SJCRH30 (cell line): Measurements from ENCODE around the gene TLR7. TPM values are rescaled to one million over a fixed set of nuclear protein-coding genes. Genes with fewer than 3 reads are reported as not detected.

Experiments
- DNase-seq, 2 experiments: peaks; one replicate each; pipeline ENCODE4 v3.0.0-alpha.2; 2015 to 2020
- H3K27ac ChIP-seq: fragments of 250-450 bp; sonication (Bioruptor Pico); 2 replicates; pipeline ENCODE4 v1.5.1; 2020; ENCODE audit warnings: mild to moderate bottlenecking, moderate library complexity
- H3K27me3 ChIP-seq: fragments of 250-450 bp; sonication (Bioruptor Pico); 2 replicates; pipeline ENCODE4 v1.5.1; 2020; ENCODE audit warnings: mild to moderate bottlenecking, moderate library complexity
- H3K36me3 ChIP-seq: fragments of 250-450 bp; sonication (Bioruptor Pico); 2 replicates; pipeline ENCODE4 v1.5.1; 2020; ENCODE audit warnings: mild to moderate bottlenecking, moderate library complexity
- H3K4me1 ChIP-seq: fragments of 250-450 bp; sonication (Bioruptor Pico); 2 replicates; pipeline ENCODE4 v1.5.1; 2020; ENCODE audit warnings: mild to moderate bottlenecking, moderate library complexity
- H3K4me3 ChIP-seq: fragments of 250-450 bp; sonication (Bioruptor Pico); 2 replicates; pipeline ENCODE4 v1.5.1; 2020; ENCODE audit warnings: mild to moderate bottlenecking, moderate library complexity
- H3K9me3 ChIP-seq: fragments of 250-450 bp; sonication (Bioruptor Pico); replicated peaks from 2 replicates; pipeline ENCODE4 v1.5.1; 2020; ENCODE audit warnings: mild to moderate bottlenecking, moderate library complexity
- total RNA-seq: library from RNA; depleted of rRNA; stranded (reverse); fragments of >200 nt; shearing (Covaris generic); gene quantifications from 2 replicates; pipeline ENCODE4 v1.2.3, GENCODE V29; 2014; rRNA removed

Gene TLR7
- total RNA-seq, 1 experiment from 2014 or later: not detected

- H3K4me1 ChIP-seq: no peaks in the 10 kb centered on the region
- no peaks in the 10 kb centered on the region for H3K36me3 ChIP-seq
- no peak overlapping the region for H3K4me3 ChIP-seq
- no peaks in the 10 kb centered on the region for H3K27me3 ChIP-seq
- no peak overlapping the region for H3K27ac ChIP-seq
- DNase-seq: no peak
- peaks cover 7% of the 10 kb centered on the region; the same call in 1 of the 2 replicates for H3K9me3 ChIP-seq
Measured at GRCh38 chrX:12932244-12932643, 65.4 kb downstream of the TLR7 start.

GRCh38 chrX:12934850-12935249 lies 68.0 kb downstream of the TLR7 start:
- Histone ChIP-seq H3K4me1 (no peaks in the 10 kb centered on the region), H3K27me3 (no peaks in the 10 kb centered on the region), H3K36me3 (no peaks in the 10 kb centered on the region), H3K9me3 (peaks cover 8% of the 10 kb centered on the region; the same call in 1 of the 2 replicates), H3K4me3 (no peak overlapping the region), H3K27ac (no peak overlapping the region)
- no peak for DNase-seq

GRCh38 chrX:12936947-12937346 lies 70.1 kb downstream of the TLR7 start:
- Histone ChIP-seq H3K9me3 (peaks cover 8% of the 10 kb centered on the region; the same call in 1 of the 2 replicates), H3K27me3 (no peaks in the 10 kb centered on the region), H3K4me1 (no peaks in the 10 kb centered on the region), H3K4me3 (no peak overlapping the region), H3K36me3 (no peaks in the 10 kb centered on the region), H3K27ac (no peak overlapping the region)
- DNase-seq: no peak

Other genes with a start within 250 kb of the TLR7 start
- gene PRPS2, start 75.7 kb upstream of the TLR7 start, total RNA-seq: 79.8 and 86.3 TPM in 2 replicates
- gene TLR8, start 39.5 kb downstream of the TLR7 start, total RNA-seq: not detected in 2 replicates
- gene TMSB4X, start 108.0 kb downstream of the TLR7 start, total RNA-seq: 1,274 and 1,377 TPM in 2 replicates
- 0.16 and 0.20 TPM in 2 replicates for gene FAM9C, start 177.5 kb downstream of the TLR7 start, total RNA-seq